ENCODE measurements around the gene CD47. TPM values are rescaled to one million over a fixed set of nuclear protein-coding genes. Genes with fewer than 3 reads are reported as not detected.

Gene CD47
- total RNA-seq, 1 donor from 2014 or later = 44.8 TPM

GRCh38 chr3:108073764-108074431 is 16.9 kb downstream of the CD47 start:
- no peak for DNase-seq (ENCODE audit: extremely low spot score, unreplicated experiment)
- Mint-ChIP-seq H3K4me1 (ENCODE audit: unreplicated experiment) (no peaks in the 10 kb centered on the region), H3K27ac (ENCODE audit: unreplicated experiment) (no peak overlapping the region), H3K4me3 (ENCODE audit: unreplicated experiment) (no peak overlapping the region), H3K27me3 (ENCODE audit: unreplicated experiment) (no peaks in the 10 kb centered on the region), H3K9me3 (ENCODE audit: unreplicated experiment) (no peaks in the 10 kb centered on the region), H3K36me3 (ENCODE audit: unreplicated experiment) (peaks cover 18% of the 10 kb centered on the region)
- no peak for TF ChIP-seq CTCF (IDR thresholded peaks at IDR 0.05)

DNA sequence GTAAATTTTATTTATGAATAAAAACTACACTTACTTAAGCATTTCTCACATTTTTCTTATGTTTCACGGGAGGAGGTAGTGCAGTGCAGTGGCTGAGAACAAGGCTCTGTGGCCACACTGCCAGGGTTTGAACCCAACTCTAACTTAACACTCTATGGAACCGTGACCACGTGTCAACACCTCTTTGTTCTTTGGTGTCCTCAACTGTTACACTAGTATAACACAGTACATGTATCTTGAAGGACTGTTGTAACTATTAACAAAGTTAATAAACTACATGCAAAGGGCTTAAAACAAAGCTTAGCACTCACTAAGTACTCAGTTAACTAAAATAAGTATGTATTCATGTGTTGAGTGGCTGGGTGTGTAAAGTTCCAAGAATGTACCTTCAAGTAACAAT is 19.5 kb downstream of the CD47 start:
- Mint-ChIP-seq H3K9me3 (ENCODE audit: unreplicated experiment) (no peaks in the 10 kb centered on the region), H3K4me1 (ENCODE audit: unreplicated experiment) (no peaks in the 10 kb centered on the region), H3K4me3 (ENCODE audit: unreplicated experiment) (no peak overlapping the region), H3K36me3 (ENCODE audit: unreplicated experiment) (peaks cover 16% of the 10 kb centered on the region), H3K27ac (ENCODE audit: unreplicated experiment) (no peak overlapping the region), H3K27me3 (ENCODE audit: unreplicated experiment) (no peaks in the 10 kb centered on the region)
- DNase-seq (ENCODE audit: extremely low spot score, unreplicated experiment) = no peak
- TF ChIP-seq CTCF (IDR thresholded peaks at IDR 0.05) = no peak

DNA sequence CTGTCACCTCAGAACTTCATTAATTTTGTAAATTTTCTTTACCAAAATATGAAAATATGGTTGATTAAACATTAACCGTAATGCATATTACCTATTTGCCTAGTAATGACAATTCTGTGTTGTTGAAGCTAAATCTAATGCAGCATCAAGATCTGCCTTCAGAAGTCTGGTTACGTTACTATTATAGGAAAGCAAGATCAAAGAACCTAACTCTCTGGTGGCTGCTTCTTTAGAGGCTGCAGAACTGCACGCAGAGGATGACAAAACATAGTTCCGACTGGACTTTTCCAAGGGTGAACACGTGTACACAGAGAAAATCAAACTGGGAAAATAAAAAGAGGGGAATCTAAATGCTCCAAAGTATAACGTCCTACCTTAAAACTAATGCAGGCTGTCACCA is 20.5 kb downstream of the CD47 start:
- no peak for DNase-seq (ENCODE audit: extremely low spot score, unreplicated experiment)
- Mint-ChIP-seq H3K9me3 (ENCODE audit: unreplicated experiment) (no peaks in the 10 kb centered on the region), H3K27me3 (ENCODE audit: unreplicated experiment) (no peaks in the 10 kb centered on the region), H3K36me3 (ENCODE audit: unreplicated experiment) (peaks cover 21% of the 10 kb centered on the region), H3K4me1 (ENCODE audit: unreplicated experiment) (no peaks in the 10 kb centered on the region), H3K4me3 (ENCODE audit: unreplicated experiment) (no peak overlapping the region), H3K27ac (ENCODE audit: unreplicated experiment) (no peak overlapping the region)
- TF ChIP-seq CTCF (IDR thresholded peaks at IDR 0.05) = no peak

- Mint-ChIP-seq H3K9me3 (ENCODE audit: unreplicated experiment) (no peaks in the 10 kb centered on the region), H3K27ac (ENCODE audit: unreplicated experiment) (no peak overlapping the region), H3K4me1 (ENCODE audit: unreplicated experiment) (no peaks in the 10 kb centered on the region), H3K36me3 (ENCODE audit: unreplicated experiment) (peaks cover 21% of the 10 kb centered on the region), H3K4me3 (ENCODE audit: unreplicated experiment) (no peak overlapping the region), H3K27me3 (ENCODE audit: unreplicated experiment) (no peaks in the 10 kb centered on the region)
- TF ChIP-seq CTCF (IDR thresholded peaks at IDR 0.05) = no peak
- no peak for DNase-seq (ENCODE audit: extremely low spot score, unreplicated experiment)
Observed at GRCh38 chr3:108067768-108068167, 23.1 kb downstream of the CD47 start.

DNA sequence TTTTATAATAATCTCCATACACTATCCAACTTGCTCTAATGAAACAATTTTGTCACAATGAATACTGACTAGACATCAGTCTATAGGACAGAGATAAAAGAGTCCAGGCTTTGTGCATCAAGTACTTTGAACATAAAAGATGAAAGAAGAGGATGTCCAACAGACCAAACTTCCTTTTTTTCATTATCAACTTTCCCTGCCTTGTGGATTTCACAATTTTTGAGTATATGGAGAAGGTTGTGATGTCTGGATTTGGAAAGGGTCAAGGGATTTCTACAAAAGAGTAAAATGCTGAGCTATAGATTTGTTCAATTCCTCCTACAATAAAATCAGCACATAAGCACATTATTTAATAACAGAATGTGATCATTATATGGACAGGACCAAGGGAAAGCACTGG is 25.7 kb downstream of the CD47 start:
- Mint-ChIP-seq H3K4me3 (ENCODE audit: unreplicated experiment) (no peak overlapping the region), H3K9me3 (ENCODE audit: unreplicated experiment) (no peaks in the 10 kb centered on the region), H3K36me3 (ENCODE audit: unreplicated experiment) (peaks cover 16% of the 10 kb centered on the region), H3K4me1 (ENCODE audit: unreplicated experiment) (no peaks in the 10 kb centered on the region), H3K27ac (ENCODE audit: unreplicated experiment) (no peak overlapping the region), H3K27me3 (ENCODE audit: unreplicated experiment) (no peaks in the 10 kb centered on the region)
- DNase-seq (ENCODE audit: extremely low spot score, unreplicated experiment) = no peak
- TF ChIP-seq CTCF (IDR thresholded peaks at IDR 0.05) = no peak

Data from osteocyte (in vitro differentiated cells).